Measurements from ENCODE around the gene LNPEP.

LNPEP gene

DNA sequence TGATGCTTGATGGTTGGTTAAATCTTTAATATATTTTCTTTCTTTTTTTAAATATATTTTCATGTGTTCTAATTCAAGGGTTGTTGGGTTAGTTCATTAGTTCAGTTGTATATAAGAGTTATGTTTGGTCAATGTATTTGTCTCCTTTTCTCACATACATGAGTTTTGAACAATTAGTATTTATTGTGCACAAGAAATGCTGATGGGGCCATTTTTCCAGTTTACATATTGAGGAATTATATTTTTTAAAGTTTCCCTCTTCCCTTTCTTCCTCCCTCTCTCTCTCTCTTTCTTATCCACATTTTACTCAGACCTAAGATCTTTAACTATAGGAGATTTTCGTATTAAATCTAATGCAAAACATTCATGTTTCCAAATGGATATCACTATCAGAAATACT lies 74.0 kb downstream of the LNPEP start:
- no peak overlapping the region for H3K4me2 ChIP-seq (ENCODE audit: insufficient read depth, low read length)
- no peak overlapping the region for H3K4me3 ChIP-seq (ENCODE audit: low read depth in 1 of 2, low read length in 2 of 2)
- no peaks in the 10 kb centered on the region for H4K20me1 ChIP-seq (ENCODE audit: insufficient read depth, low read length)
- peaks cover 64% of the 10 kb centered on the region for H3K36me3 ChIP-seq (ENCODE audit: insufficient read depth, low read length)
- TF ChIP-seq, protein P1, sequence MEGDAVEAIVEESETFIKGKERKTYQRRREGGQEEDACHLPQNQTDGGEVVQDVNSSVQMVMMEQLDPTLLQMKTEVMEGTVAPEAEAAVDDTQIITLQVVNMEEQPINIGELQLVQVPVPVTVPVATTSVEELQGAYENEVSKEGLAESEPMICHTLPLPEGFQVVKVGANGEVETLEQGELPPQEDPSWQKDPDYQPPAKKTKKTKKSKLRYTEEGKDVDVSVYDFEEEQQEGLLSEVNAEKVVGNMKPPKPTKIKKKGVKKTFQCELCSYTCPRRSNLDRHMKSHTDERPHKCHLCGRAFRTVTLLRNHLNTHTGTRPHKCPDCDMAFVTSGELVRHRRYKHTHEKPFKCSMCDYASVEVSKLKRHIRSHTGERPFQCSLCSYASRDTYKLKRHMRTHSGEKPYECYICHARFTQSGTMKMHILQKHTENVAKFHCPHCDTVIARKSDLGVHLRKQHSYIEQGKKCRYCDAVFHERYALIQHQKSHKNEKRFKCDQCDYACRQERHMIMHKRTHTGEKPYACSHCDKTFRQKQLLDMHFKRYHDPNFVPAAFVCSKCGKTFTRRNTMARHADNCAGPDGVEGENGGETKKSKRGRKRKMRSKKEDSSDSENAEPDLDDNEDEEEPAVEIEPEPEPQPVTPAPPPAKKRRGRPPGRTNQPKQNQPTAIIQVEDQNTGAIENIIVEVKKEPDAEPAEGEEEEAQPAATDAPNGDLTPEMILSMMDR (IDR thresholded peaks at IDR 0.05; ENCODE audit: borderline replicate concordance, extremely low read depth, low read length, poor library complexity, severe bottlenecking) = no peak
- no peak for TF ChIP-seq EZH2 (IDR thresholded peaks at IDR 0.05; ENCODE audit: borderline replicate concordance, low read depth, low read length, severe bottlenecking)
- no peak for DNase-seq
- peaks cover 7% of the 10 kb centered on the region for H3K4me1 ChIP-seq (ENCODE audit: insufficient read depth, low read length)
- no peak overlapping the region for H2AFZ ChIP-seq (ENCODE audit: low read depth, low read length)
- H3K27me3 ChIP-seq (ENCODE audit: insufficient read depth, low read length, poor library complexity) = no peaks in the 10 kb centered on the region
- ATAC-seq (ENCODE audit: insufficient read depth, low read depth) = no peak
- H3K27ac ChIP-seq (ENCODE audit: low read length) = no peak overlapping the region
- H3K79me2 ChIP-seq (ENCODE audit: insufficient read depth, low read length) = no peaks in the 10 kb centered on the region
- no peak overlapping the region for H3K9ac ChIP-seq (ENCODE audit: low read depth, low read length)
- no peaks in the 10 kb centered on the region for H3K9me3 ChIP-seq (ENCODE audit: insufficient read depth, low read length, severe bottlenecking)

DNA sequence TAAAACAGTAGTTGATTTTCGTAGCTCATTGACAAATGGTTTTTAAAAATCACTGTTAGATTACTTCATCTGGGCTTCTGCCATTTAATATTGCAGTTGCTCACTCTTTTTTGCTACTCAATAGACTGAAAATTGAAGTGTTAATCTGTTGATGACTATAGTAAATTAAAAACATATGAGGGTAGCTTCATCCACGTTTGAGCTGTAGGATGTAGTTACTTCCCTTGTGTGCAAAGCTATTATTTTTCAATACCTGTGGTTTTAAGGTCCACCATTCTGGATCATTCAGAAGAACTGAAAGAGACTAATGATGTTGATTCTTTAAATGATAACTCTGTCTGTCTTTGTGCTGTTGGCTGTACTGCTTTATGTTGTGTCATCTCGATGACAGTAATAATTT lies 74.7 kb downstream of the LNPEP start:
- Histone ChIP-seq H3K27ac (ENCODE audit: low read length) (no peak overlapping the region), H3K4me3 (ENCODE audit: low read depth in 1 of 2, low read length in 2 of 2) (no peak overlapping the region), H3K4me2 (ENCODE audit: insufficient read depth, low read length) (no peak overlapping the region), H4K20me1 (ENCODE audit: insufficient read depth, low read length) (no peaks in the 10 kb centered on the region), H2AFZ (ENCODE audit: low read depth, low read length) (no peak overlapping the region), H3K79me2 (ENCODE audit: insufficient read depth, low read length) (no peaks in the 10 kb centered on the region), H3K9me3 (ENCODE audit: insufficient read depth, low read length, severe bottlenecking) (no peaks in the 10 kb centered on the region), H3K9ac (ENCODE audit: low read depth, low read length) (no peak overlapping the region), H3K36me3 (ENCODE audit: insufficient read depth, low read length) (peaks cover 66% of the 10 kb centered on the region), H3K4me1 (ENCODE audit: insufficient read depth, low read length) (peaks cover 7% of the 10 kb centered on the region), H3K27me3 (ENCODE audit: insufficient read depth, low read length, poor library complexity) (no peaks in the 10 kb centered on the region)
- ATAC-seq (ENCODE audit: insufficient read depth, low read depth) = no peak
- TF ChIP-seq, protein P1 (IDR thresholded peaks at IDR 0.05; ENCODE audit: borderline replicate concordance, extremely low read depth, low read length, poor library complexity, severe bottlenecking) = no peak
- TF ChIP-seq EZH2 (IDR thresholded peaks at IDR 0.05; ENCODE audit: borderline replicate concordance, low read depth, low read length, severe bottlenecking) = no peak
- DNase-seq = no peak

DNA sequence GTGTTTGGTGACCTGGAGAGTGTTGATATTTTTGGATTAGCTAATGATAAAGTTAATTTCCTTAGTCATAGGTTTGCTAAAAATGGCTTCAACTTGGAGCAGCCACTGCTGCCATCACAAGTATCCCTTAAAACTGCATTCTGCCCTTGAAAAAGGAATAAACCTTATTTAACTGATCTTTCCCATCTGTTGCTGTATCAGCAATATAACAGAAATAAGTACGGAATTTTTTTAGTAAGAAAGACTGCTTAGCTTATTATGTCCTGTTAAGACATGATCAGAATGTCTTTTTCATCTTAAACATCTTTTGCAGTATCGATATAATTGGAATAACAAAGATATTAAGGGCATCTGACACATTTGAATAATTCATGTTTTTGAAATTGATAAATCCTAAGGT lies 75.7 kb downstream of the LNPEP start:
- peaks cover 7% of the 10 kb centered on the region for H3K4me1 ChIP-seq (ENCODE audit: insufficient read depth, low read length)
- DNase-seq = no peak
- no peak overlapping the region for H3K9ac ChIP-seq (ENCODE audit: low read depth, low read length)
- TF ChIP-seq, protein P1 (IDR thresholded peaks at IDR 0.05; ENCODE audit: borderline replicate concordance, extremely low read depth, low read length, poor library complexity, severe bottlenecking) = no peak
- no peak for TF ChIP-seq EZH2 (IDR thresholded peaks at IDR 0.05; ENCODE audit: borderline replicate concordance, low read depth, low read length, severe bottlenecking)
- H3K4me3 ChIP-seq (ENCODE audit: low read depth in 1 of 2, low read length in 2 of 2) = no peak overlapping the region
- no peaks in the 10 kb centered on the region for H3K79me2 ChIP-seq (ENCODE audit: insufficient read depth, low read length)
- H4K20me1 ChIP-seq (ENCODE audit: insufficient read depth, low read length) = no peaks in the 10 kb centered on the region
- no peak for ATAC-seq (ENCODE audit: insufficient read depth, low read depth)
- peaks cover 70% of the 10 kb centered on the region for H3K36me3 ChIP-seq (ENCODE audit: insufficient read depth, low read length)
- no peak overlapping the region for H2AFZ ChIP-seq (ENCODE audit: low read depth, low read length)
- no peaks in the 10 kb centered on the region for H3K27me3 ChIP-seq (ENCODE audit: insufficient read depth, low read length, poor library complexity)
- H3K9me3 ChIP-seq (ENCODE audit: insufficient read depth, low read length, severe bottlenecking) = no peaks in the 10 kb centered on the region
- H3K4me2 ChIP-seq (ENCODE audit: insufficient read depth, low read length) = no peak overlapping the region
- no peak overlapping the region for H3K27ac ChIP-seq (ENCODE audit: low read length)
